GM18873 (cell line): ENCODE data around the gene BMPR1A.
"Not testable (repeated sequence)": the region's sequence is repeated elsewhere in the genome, so short reads cannot be mapped to it uniquely, and the experiment has no call there.

Source experiments
- ATAC-seq: cut with Tn5 transposase; IDR thresholded peaks from one replicate; pipeline ENCODE4 v1.9.1; 2021; ENCODE audit warnings: mild to moderate bottlenecking, moderate library complexity, moderate number of reproducible peaks; ENCODE audit not compliant: unreplicated experiment, low FRiP score

The BMPR1A gene

DNA sequence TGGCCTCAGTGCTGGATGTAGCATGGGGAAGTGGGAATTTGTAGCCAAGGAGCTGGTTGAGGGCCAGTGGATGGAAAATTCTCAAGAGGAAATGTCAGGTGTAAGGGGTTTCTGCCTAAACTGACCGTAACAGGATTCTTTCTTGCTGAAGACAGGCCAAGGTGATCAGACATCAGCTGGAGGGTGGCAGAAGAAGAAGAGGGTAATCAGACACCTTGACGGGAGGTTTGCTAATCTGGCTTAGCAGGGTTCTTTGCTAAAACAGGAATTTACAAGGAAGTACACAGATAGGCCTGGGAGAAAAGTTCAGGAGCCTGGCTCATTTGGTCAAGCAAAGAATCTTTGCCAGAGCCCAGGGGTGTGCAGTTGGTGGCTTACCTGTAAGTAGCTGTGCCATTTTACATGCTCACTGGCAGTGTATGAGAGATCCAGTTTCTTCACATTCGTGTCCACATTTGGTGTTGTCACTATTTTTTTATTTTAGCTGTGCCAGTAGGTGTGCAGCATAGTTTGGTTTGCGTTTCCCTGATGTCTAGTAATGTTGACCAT is 73.7 kb downstream of the BMPR1A start:
- no peak for ATAC-seq

DNA sequence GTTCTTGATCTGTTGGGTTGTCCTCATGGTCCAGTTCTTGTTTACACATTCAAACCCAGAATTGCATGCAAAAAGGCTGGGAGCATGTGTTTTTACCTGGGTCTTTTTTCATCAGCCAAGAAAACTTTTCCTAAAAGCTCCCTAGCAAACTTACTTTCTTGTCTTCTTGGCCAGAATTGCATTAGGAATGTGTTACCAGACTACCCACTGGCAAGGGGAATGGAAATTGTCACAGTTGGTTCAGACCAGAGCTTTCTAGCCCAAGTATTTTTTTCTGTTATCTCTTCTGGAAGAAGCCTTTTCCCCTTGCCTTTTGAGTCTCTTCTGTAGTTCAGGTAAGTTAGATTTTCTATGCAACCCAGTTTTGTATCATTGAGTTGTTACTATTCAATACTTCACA is 77.5 kb downstream of the BMPR1A start:
- no peak for ATAC-seq

DNA sequence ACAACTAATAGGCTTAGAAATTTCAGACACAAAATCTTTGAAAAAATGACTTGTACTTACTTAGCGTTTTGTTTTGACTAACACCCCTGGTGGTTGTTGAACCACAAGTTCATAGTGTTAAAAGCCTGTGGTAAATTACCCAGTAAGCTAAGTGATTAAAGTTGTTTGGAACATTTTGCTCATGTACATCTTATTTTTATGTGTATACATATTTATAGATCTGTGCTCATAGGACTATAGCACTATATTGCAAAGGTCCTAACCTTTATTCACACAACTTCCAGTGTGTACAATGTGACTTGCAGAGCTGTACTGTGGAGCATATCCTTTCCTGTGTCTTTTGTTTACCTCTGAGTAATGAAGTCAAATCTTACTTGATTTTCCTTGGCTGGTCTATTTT is 79.6 kb downstream of the BMPR1A start:
- ATAC-seq = no peak

DNA sequence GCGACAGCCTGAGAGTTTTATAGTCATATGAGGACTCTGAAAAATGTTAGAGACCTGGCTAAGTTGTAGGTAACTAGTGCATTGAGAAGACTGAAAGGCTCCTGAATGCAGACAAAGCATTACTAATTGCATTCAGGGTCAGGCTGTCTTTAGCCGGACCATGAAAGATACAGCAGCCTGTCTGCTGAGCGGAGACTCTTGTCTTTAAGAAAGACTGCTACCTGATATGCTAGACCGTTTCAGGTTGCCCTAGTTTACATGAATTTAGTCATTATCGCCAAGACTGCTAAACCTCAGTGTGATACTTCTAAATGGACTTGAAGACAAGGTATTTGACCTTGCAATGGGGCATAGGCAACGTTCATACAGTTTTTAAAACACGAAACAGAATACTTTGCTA is 81.2 kb downstream of the BMPR1A start:
- ATAC-seq = no peak

DNA sequence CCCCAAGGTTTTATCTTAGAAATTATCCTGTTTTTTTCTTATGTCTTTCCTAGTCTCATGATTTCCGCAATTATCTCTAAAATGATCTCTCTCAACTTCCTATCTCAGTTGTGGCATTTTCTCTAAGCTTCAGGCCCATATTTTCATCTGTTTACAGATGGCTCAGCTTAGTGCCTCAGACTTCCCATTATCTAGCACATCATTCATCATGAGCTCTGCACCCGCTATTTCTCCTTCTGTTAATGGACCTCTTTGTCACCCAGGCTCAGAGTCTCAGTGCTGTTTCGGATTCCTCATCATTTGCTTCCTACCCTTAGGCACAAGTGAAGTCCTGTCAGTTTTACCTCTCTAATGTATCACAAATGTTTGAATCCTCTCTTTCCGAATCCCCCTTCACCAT is 84.1 kb downstream of the BMPR1A start:
- ATAC-seq = no peak

DNA sequence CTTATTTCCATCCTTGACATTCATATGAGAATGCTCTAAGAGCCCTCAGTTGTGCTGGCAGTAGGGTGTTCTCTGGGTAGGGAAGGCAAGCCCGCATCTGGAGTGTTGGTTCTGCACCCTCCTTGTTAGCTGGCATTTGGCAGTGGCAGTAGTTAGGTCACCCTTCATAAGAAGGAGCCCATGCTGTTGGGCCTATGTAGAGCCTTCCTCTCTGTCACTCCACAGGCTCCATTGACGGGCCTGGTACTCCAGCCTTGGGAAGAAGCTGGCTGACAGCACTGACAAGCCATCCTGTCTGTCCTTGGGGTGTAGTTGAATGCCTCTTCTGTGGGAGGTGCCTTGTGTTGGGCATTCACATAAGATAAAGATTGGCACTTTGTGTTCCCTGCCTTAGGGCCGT is 89.7 kb downstream of the BMPR1A start:
- ATAC-seq = no peak

DNA sequence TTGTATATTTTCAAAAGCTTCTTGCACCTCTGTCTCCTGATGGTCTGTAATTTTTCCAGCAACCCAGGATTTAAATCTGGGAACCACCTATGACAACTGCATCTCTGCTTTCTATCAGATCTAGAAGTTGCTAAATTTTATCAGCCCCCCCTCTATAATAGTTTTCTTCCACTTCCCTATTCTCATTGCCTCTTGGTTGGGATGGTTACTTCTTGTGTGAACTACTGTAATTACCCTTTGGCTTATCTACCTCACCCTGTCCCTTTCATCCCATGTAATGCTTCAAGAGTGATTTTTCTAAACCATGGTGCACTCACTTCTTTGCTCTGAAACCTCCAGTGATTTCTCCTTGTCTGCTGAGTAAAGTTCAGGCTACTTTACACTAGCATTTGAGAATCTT is 92.3 kb downstream of the BMPR1A start:
- no peak for ATAC-seq

DNA sequence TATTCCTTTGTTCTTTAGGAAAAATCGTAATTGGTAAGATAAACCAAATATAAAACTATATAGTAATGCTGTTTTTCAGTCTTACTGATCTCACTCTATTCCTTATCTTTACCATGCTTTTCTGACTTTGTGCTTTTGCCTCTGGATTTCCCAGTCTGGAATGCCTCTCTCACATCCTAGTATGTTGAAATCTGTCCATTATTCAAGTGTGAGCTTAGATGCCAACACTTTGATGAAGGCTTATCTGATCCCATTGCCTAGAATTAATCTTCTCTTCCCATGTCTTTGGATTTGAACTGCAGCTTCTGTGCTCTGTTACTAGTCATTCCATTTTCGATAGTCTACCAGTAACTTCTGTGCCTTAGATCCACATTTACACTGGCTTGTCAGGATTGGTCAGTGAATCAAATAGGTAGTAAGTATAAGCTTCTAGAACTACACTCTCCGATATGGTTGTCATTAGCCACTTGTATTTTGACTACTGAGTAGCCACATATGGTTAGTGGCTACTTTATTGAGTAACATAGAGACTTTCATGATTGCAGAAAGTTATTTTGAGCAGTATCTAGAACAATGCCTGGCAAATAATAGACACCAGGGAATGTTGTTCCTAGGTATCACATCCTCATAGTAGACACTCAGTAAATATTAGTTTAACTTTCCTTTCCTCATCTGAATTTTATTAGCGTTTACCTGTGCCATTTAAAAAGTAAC is 92.9 kb downstream of the BMPR1A start:
- peak; percentile 79 for ATAC-seq

DNA sequence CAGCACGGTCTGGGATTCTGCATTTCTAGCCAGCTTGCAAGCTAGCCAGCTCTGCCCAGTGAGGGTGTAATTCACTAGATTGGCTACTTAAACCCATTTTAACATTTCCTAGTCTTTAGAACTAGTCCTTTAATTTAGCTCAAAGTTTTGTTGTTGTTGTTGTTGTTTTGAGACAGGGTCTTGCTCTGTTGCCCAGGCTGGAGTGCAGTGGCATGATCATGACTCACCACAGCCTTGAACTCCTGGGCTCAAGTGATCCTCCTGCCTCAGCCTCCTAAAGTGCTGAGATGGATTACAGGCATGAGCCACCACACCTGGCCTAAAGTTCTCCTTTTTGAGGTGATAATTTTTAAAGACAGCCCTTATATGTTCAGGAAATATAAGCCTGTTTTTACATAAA is 94.1 kb downstream of the BMPR1A start:
- ATAC-seq = no peak

DNA sequence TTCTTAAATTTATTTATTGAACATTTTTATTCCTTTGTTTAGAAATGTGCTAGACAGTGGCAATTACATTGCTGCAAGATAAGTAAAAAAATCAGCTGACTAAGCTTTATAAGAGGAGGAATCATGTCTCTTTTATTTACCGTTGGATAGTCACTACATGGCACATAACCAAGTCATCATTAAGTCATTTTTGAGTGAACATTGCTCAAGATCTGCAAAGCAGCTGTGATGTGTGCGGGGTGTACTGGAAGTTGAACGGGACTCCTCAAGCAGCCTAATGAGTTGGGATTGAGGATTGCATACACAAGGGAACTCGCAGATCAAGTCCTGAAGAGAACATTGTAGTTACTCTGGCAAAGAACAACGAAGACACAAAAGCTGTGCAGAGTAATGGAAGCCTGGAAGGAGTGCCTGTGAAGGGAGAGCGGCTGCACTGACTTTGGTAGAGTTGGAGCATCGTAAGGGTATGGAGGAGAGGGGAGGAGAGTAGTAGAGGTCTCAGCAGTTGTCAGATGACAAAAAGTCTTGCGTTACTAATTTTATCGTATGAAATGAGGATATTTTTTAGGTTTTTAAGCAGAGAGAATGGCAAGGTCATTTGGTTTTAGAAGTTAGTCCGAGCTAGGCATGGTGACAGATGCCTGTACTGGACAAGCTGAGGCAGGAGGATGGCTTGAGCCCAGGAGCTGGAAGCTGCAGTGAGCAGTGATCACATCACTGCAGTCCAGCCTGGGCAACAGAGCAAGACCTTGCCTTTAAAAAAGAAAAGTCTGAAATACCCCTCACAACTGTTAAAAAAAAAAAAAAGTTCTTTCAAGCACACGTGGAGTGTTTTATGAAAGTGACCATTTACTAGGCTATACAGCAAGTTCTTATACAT is 95.1 kb downstream of the BMPR1A start:
- no peak for ATAC-seq

DNA sequence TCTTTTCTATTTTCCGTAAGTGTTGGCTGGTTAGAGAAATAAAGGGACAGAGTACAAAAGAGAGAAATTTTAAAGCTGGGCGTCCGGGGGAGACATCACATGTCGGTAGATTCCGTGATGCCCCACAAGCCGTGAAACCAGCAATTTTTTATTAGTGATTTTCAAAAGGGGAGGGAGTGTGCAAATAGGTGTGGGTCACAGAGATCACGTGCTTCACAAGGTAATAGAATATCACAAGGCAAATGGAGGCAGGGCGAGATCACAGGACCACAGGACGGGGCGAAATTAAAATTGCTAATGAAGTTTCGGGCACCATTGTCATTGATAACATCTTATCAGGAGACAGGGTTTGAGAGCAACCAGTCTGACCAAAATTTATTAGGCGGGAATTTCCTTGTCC is 97.2 kb downstream of the BMPR1A start:
- ATAC-seq = not testable (repeated sequence)

DNA sequence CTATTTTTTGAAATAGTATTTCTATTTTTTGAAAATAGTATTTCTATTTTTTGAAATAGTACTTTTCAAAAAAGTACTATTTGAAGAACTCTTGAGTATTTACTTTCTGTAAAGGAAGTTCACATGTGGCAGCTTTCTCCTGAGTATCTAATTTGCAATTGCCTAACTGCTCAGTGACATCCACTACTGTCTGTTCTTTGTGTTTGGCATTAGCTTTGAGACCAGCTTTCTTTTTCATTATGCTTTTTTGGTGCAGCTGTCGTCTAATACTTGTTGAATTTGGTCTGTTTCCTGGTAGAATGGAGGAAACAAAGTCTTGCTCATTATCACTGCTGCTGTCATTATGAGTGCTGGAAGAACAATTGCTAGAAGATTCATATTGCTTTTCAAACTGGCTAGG is 99.1 kb downstream of the BMPR1A start:
- ATAC-seq = no peak

DNA sequence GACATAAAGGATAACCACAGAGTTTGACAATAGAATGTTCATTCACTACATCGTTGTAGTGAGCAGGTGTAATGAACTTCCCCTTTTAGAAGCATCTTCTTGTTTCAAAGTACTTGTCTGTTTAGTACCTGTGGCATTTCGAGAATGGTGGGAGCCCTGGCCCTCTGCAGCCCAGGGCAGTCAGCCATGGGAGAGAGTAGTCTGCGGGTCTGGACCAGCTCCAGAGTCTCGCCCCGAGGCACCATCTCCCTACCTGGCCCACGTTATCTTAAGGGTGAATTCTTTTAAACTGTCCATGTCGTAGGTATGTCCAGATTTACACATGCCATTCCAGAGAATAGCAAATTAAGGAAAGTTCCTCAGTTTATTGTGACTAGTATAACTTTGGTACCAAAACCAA is 99.7 kb downstream of the BMPR1A start:
- no peak for ATAC-seq

DNA sequence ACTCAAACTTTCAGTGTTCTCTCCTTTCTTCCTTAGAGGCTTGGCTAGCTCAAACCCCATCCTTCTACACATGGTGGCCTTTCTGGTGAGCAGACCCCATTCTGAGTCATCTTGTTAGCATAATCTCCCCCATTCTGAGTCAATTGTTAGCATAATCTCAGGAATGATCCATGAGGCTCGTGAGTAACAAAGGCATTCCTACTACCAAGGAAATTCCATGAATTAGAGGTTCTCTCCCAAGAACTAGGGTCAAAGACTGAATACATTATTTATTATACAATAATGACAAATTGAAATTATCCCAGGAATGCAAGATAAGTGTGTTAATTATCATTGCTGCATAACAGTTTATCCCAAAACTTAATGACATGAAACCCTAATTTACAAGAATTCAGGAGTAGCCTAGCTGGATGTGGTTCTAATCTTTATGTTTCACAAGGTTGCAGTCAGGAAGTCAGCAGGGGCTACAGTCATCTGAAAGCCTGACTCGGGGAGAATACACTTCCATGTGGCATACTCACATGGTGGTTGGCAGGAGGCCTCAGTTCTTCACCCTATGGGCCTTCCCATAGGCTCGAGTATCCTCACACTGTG is 100.8 kb downstream of the BMPR1A start:
- no peak for ATAC-seq

DNA sequence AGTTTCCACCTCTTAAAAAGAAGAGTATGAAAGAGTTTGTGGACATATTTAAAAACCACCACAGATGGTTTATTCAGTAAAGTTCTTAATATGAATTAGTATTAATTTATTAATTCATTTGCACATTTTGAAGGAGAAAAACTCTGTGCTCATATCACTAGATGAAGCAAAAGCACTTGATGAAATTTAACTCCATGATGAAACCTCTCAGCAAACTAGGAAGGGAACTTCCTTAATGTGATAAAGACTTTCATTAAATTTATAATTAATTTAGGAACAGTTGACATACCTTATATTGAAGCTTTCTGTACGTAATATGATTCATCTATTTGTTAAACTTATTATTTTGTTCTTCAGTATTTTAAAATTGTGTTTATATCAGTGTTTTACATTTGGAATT is 101.6 kb downstream of the BMPR1A start:
- no peak for ATAC-seq

DNA sequence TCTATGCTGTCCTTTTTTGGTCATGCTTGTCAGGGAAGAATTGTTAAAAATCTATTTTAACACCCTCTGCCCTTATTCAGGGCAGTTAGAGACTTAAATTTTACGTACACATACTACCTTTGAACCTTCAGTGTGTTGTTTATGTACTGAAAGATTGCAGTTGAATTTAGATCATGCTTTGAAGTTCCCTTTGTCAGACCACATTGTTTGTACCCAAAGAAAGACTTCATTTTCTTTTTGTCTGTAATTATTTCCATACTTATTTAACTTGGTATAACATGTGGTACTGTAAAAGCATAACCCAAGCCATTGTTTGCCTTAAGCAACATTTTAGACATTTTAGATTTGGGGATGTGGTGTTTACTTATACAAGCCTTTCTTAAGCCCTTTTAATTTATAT is 104.9 kb downstream of the BMPR1A start:
- ATAC-seq = no peak

DNA sequence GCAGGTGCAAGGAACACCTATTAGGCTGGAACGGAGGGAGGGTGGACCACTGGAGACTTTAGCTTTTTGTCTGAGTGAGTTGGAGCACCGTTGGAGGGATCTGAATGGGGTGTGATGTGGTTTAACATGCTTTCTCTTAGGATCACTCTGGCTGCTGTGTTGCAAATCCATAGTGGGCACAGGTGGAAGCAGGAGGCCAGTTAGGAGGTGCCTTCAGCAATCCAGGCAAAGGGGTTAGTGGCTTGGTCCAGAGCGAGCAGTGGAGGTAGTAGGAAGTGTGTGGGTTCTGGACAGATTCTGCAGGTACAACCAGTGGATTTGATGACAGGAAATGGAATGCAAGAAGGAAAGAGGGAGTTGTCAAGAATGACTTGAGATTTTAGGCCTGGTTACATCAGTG is 106.0 kb downstream of the BMPR1A start:
- ATAC-seq = no peak

DNA sequence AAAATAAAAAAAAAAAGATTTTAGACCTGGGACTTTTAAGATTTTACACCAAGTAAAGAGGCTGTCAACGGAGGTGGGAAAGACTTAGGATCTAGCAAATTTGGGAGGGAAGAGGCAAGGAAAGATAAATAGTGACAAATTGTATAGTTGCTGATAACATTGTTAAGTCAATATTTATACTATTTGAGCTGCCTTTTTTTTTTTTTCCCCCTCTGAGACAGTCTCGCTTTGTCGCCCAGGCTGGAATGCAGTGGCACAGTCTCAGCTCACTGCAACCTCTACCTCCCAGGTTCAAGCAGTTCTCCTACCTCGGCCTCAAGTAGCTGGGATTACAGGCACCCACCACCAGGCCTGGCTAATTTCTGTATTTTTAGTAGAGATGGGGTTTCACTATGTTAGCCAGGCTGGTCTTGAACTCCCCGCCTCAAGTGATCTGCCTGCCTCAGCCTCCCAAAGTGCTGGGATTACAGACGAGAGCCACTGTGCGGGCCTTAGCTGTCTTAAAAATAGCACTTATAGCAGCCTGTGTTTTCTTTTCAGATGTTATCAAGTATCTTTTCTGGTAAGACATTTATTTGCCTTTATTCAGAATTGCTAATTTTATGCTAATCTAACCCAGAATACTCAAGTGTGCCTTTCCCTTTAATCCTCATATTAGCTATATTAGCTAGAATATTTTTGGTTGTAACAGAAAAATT is 106.5 kb downstream of the BMPR1A start:
- ATAC-seq = no peak

DNA sequence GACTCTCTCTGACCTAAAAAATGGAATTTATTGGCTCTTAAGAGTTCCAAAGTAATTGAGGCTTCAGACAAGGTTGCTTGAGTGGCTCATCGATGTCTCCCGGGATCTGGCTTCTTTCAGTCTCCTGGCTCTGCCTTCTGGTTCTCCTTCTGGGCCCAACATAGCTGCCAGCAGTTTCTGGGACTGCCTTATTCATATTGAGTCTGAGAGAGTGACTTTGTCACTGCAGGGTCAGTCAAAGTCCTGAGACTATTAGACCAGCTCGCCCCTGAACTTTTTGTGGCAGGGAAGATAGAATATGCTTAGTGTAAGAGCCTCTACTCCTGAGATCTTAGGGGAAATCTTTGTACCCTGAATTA is 107.0 kb downstream of the BMPR1A start:
- no peak for ATAC-seq

DNA sequence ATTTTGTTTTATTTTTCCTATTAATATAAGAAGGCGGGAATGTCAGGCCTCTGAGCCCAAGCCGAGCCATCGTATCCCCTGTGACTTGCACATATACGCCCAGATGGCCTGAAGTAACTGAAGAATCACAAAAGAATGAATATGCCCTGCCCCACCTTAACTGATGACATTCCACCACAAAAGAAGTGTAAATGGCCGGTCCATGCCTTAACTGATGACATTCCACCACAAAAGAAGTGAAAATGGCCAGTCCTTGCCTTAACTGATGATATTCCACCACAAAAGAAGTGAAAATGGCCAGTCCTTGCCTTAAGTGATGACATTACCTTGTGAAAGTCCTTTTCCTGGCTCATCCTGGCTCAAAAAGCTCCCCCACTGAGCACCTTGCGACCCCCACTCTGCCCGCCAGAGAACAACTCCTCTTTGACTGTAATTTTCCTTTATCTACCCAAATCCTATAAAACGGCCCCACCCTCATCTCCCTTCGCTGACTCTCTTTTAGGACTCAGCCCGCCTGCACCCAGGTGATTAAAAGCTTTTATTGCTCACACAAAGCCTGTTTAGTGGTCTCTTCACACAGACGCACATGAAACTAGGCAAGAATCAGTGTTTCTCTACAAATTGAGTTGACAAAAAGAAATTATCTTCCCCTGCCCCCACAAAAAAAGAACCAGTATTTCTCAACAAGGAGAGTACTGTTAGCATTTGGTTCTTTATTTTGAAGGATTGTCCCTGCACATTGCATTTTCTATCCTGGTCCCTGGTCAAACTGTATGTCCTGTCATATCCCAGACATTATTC is 108.8 kb downstream of the BMPR1A start:
- ATAC-seq = not testable (repeated sequence)
